ENCODE results near the gene CMYA5.

CMYA5 gene

DNA sequence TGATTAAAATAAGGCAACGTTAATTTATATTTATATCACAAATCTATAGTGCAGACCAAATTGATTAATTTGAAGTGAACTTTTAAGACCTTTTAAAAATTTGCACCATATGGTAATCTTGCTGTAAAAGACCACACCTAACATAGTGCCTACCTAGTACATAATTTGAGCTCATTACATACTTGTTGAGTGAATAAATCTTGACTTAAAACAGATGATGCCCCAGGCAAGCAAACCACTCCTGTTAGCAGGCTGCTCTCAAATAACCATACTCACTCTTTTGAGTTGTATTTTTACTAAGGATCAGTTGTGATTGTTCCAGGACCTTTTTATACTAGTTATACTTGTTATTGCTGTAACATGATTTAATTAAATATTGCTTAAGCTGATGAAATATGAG is 27.2 kb downstream of the CMYA5 start:
- DNase-seq, result no peak
- no peaks in the 10 kb centered on the region for H3K27me3 ChIP-seq (replicated peaks)
- no peaks in the 10 kb centered on the region for H3K36me3 ChIP-seq (replicated peaks)
- TF ChIP-seq CTCF (IDR thresholded peaks at IDR 0.05; ENCODE audit: low read depth, low read length, missing control alignments), result no peak
- H3K27ac ChIP-seq, result no peak overlapping the region
- no peak overlapping the region for H3K4me3 ChIP-seq (ENCODE audit: low read depth, low read length)
- in situ Hi-C loops (cut with HindIII; ENCODE audit: low pct_ligation_motif_present, low sequenced_read_pairs), result no loop called here

DNA sequence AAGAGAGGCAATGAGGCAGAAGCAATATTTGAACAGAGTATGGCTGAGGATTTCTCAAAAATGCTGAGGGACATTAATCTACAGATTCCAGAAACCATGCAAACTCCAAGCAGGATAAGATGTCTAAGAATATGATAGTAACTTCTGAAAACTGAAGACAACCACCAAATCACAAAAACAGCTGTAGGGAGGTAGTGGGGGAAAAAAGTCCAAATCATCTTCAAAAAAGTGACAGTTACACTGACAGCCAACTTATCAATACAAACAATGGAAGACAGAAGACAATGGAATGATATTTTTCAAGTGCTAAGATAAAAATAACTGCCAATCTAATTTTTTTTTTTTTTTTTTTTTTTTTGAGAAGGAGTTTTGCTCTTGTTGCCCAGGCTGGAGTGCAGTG is 30.5 kb downstream of the CMYA5 start:
- Histone ChIP-seq H3K27ac (no peak overlapping the region), H3K4me3 (ENCODE audit: low read depth, low read length) (no peak overlapping the region), H3K27me3 (replicated peaks) (no peaks in the 10 kb centered on the region), H3K36me3 (replicated peaks) (no peaks in the 10 kb centered on the region)
- TF ChIP-seq CTCF (IDR thresholded peaks at IDR 0.05; ENCODE audit: low read depth, low read length, missing control alignments), result no peak
- in situ Hi-C loops (cut with HindIII; ENCODE audit: low pct_ligation_motif_present, low sequenced_read_pairs), result no loop called here
- DNase-seq, result no peak

GRCh38 chr5:79727451-79728355 is 38.1 kb downstream of the CMYA5 start:
- no peak for TF ChIP-seq CTCF (IDR thresholded peaks at IDR 0.05; ENCODE audit: low read depth, low read length, missing control alignments)
- DNase-seq, result no peak
- in situ Hi-C loops (cut with HindIII; ENCODE audit: low pct_ligation_motif_present, low sequenced_read_pairs), result no loop called here

DNA sequence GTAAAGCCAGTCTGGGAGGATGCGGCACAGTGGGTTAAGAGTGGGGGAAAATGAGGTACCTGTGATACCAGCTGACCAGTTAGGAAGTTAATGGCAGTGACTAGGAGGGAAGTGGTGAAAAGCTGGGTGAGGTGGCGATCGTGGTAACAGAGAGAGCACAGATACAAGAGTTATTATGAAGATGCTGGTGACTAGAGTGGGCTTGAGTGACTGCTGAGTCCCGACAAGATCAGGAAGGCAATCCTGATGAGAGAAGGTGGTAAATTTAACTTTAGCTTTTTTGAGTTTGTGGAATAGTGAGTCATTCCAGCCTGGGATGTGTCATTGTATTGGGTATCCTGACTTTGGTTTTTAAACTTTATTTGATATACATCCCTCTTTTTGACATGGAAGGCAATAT is 38.8 kb downstream of the CMYA5 start:
- Histone ChIP-seq H3K4me3 (ENCODE audit: low read depth, low read length) (no peak overlapping the region), H3K27me3 (replicated peaks) (peaks cover 2% of the 10 kb centered on the region), H3K36me3 (replicated peaks) (no peaks in the 10 kb centered on the region), H3K27ac (no peak overlapping the region)
- no peak for DNase-seq
- TF ChIP-seq CTCF (IDR thresholded peaks at IDR 0.05; ENCODE audit: low read depth, low read length, missing control alignments), result no peak
- in situ Hi-C loops (cut with HindIII; ENCODE audit: low pct_ligation_motif_present, low sequenced_read_pairs), result no loop called here

More at GRCh38 chr5:79727451-79728355, 38.1 kb downstream of the CMYA5 start:
- H3K4me3 ChIP-seq (ENCODE audit: low read depth, low read length), result no peak overlapping the region
- H3K36me3 ChIP-seq (replicated peaks), result no peaks in the 10 kb centered on the region
- H3K27ac ChIP-seq, result no peak overlapping the region
- no peaks in the 10 kb centered on the region for H3K27me3 ChIP-seq (replicated peaks)

DNA sequence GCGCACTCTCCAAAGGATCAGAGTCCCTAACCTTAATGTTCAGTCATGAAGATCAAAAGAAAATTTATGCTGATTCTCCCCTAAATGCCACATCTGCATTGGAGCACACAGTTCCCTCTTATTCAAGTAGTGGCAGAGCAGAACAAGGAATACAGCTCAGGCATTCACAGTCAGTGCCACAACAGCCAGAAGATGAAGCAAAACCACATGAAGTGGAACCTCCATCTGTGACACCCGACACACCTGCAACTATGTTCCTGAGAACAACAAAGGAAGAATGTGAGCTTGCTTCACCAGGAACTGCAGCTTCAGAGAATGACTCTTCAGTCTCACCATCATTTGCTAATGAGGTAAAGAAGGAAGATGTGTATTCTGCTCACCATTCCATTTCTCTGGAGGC is 40.0 kb downstream of the CMYA5 start:
- in situ Hi-C loops (cut with HindIII; ENCODE audit: low pct_ligation_motif_present, low sequenced_read_pairs), result no loop called here
- peaks cover 2% of the 10 kb centered on the region for H3K27me3 ChIP-seq (replicated peaks)
- TF ChIP-seq CTCF (IDR thresholded peaks at IDR 0.05; ENCODE audit: low read depth, low read length, missing control alignments), result no peak

More for the DNA sequence above, 40.0 kb downstream of the CMYA5 start:
- Histone ChIP-seq H3K27ac (no peak overlapping the region), H3K4me3 (ENCODE audit: low read depth, low read length) (no peak overlapping the region), H3K36me3 (replicated peaks) (no peaks in the 10 kb centered on the region)
- DNase-seq, result no peak

Data from brain microvascular endothelial cell (primary cell).